Ascending aorta (tissue), 2 donors: Measurements from ENCODE around the gene STIL. TPM values are rescaled to one million over a fixed set of nuclear protein-coding genes. Genes with fewer than 3 reads are reported as not detected.
"Not testable (repeated sequence)": the region's sequence is repeated elsewhere in the genome, so short reads cannot be mapped to it uniquely, and the experiment has no call there.

Experiments used
- DNase-seq, 2 donors: peaks; one replicate each; pipeline ENCODE4 v3.0.0-alpha.2; 2019; ENCODE audit warnings: low spot score in 2 of 2
- H3K27ac ChIP-seq, 2 donors: fragments of 200-600 bp; sonication (generic); one replicate each; pipeline ENCODE4 v1.5.1; 2016 to 2017; ENCODE audit warnings: mild to moderate bottlenecking in 1 of 2
- H3K27me3 ChIP-seq: fragments of 200-600 bp; sonication (generic); one replicate; pipeline ENCODE4 v1.5.1; 2017
- H3K36me3 ChIP-seq, 2 donors: fragments of 200-600 bp; sonication (generic); one replicate each; pipeline ENCODE4 v1.5.1; 2016
- H3K4me1 ChIP-seq, 2 donors: fragments of 200-600 bp; sonication (generic); one replicate each; pipeline ENCODE4 v1.5.1; 2016 to 2017; ENCODE audit warnings: mild to moderate bottlenecking in 1 of 2
- H3K4me3 ChIP-seq, 2 donors: fragments of 200-600 bp; sonication (generic); one replicate each; pipeline ENCODE4 v1.5.1; 2016 to 2017; ENCODE audit warnings: mild to moderate bottlenecking in 1 of 2
- H3K9me3 ChIP-seq, 2 donors: fragments of 200-600 bp; sonication (generic); one replicate each; pipeline ENCODE4 v1.5.1; 2016
- intact Hi-C: fragments of 100-400 bp; cut with DNase I; formaldehyde crosslinking; loops from one replicate; pipeline ENCODE4 v1.15.1; 2023
- total RNA-seq: library from RNA; depleted of rRNA; stranded (reverse); fragments of >200 nt; gene quantifications from one replicate; pipeline ENCODE4 v1.1.0, GENCODE V29; 2016
- TF ChIP-seq, protein P1 (sequence below), 3 experiments: fragments of 200-600 bp in 2 of 3; fragments of 450-650 bp in 1 of 3; sonication (generic) in 2 of 3; IDR thresholded peaks; one replicate each; pipeline ENCODE4 v1.5.1; 2016 to 2019; ENCODE audit warnings: antibody characterized with exemption in 3 of 3, mild to moderate bottlenecking in 1 of 3, moderate library complexity in 1 of 3

Gene STIL
- total RNA-seq, 1 donor from 2014 or later = 0.11 TPM

GRCh38 chr1:47317841-47318240 lies 3.9 kb upstream of the STIL start:
- no peaks in the 10 kb centered on the region for H3K36me3 ChIP-seq
- intact Hi-C loops = loop anchor here (10.0 kb wide), 1 partner anchor 1073 kb away; the partner anchor contains the start of gene RAD54L
- peaks cover 0 to 7% of the 10 kb centered on the region in 2 donors for H3K4me1 ChIP-seq
- TF ChIP-seq, protein P1, sequence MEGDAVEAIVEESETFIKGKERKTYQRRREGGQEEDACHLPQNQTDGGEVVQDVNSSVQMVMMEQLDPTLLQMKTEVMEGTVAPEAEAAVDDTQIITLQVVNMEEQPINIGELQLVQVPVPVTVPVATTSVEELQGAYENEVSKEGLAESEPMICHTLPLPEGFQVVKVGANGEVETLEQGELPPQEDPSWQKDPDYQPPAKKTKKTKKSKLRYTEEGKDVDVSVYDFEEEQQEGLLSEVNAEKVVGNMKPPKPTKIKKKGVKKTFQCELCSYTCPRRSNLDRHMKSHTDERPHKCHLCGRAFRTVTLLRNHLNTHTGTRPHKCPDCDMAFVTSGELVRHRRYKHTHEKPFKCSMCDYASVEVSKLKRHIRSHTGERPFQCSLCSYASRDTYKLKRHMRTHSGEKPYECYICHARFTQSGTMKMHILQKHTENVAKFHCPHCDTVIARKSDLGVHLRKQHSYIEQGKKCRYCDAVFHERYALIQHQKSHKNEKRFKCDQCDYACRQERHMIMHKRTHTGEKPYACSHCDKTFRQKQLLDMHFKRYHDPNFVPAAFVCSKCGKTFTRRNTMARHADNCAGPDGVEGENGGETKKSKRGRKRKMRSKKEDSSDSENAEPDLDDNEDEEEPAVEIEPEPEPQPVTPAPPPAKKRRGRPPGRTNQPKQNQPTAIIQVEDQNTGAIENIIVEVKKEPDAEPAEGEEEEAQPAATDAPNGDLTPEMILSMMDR (IDR thresholded peaks at IDR 0.05) = no peak
- no peaks in the 10 kb centered on the region for H3K9me3 ChIP-seq
- H3K27ac ChIP-seq = no peak overlapping the region
- H3K27me3 ChIP-seq = no peaks in the 10 kb centered on the region
- no peak overlapping the region for H3K4me3 ChIP-seq
- DNase-seq = no peak

GRCh38 chr1:47309427-47309826 lies 4.5 kb downstream of the STIL start:
- no peak for DNase-seq
- intact Hi-C loops = no loop called here
- no peaks in the 10 kb centered on the region for H3K9me3 ChIP-seq

GRCh38 chr1:47302472-47302871 lies 11.5 kb downstream of the STIL start:
- H3K9me3 ChIP-seq = no peaks in the 10 kb centered on the region
- peaks cover 0 to 7% of the 10 kb centered on the region in 2 donors for H3K4me1 ChIP-seq
- no peaks in the 10 kb centered on the region for H3K27me3 ChIP-seq
- intact Hi-C loops = no loop called here
- H3K36me3 ChIP-seq = no peaks in the 10 kb centered on the region
- H3K27ac ChIP-seq = no peak overlapping the region
- TF ChIP-seq, protein P1 (IDR thresholded peaks at IDR 0.05) = no peak
- DNase-seq = no peak
- H3K4me3 ChIP-seq = no peak overlapping the region

More at GRCh38 chr1:47309427-47309826, 4.5 kb downstream of the STIL start:
- no peaks in the 10 kb centered on the region for H3K27me3 ChIP-seq
- H3K4me1 ChIP-seq = peaks cover 0 to 7% of the 10 kb centered on the region in 2 donors
- TF ChIP-seq, protein P1 (IDR thresholded peaks at IDR 0.05) = no peak
- no peak overlapping the region for H3K27ac ChIP-seq
- H3K4me3 ChIP-seq = no peak overlapping the region
- no peaks in the 10 kb centered on the region for H3K36me3 ChIP-seq

DNA sequence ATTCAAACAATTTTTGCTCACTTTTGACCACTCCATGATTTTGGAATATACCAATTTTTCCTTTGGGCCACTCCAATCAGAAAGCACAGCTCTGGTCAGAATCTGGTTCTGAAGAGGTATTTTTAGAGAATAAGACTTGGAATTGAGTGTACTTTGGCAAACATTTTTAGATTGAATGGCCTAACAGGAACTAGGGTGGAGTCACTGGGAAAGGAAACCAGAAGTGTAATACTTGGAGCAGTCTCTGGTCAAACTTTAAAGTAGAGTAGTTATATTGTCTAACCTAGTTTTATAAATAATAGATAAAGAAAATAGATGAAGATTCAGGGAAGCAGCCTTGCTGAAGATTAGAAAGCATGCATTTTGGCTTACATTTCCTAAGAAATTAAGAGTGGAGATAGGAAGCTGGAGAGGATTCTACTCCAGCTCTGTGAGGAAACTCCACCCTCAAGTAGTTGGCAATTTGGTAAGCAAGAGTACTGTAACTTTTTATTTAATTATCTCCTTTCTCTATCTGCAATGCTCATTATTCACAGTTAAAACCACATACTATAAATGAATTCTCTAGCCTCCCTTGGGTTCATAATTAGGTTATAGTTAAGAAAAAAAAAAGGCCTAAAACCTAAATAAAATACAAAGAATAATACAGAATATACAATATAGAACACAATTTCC lies 15.8 kb downstream of the STIL start:
- DNase-seq = no peak
- TF ChIP-seq, protein P1 (IDR thresholded peaks at IDR 0.05) = no peak
- Histone ChIP-seq H3K36me3 (no peaks in the 10 kb centered on the region), H3K27ac (peak overlapping the region; percentile 38 to 42), H3K9me3 (no peaks in the 10 kb centered on the region), H3K27me3 (no peaks in the 10 kb centered on the region), H3K4me3 (no peak overlapping the region), H3K4me1 (peaks cover 0 to 8% of the 10 kb centered on the region in 2 donors)
- intact Hi-C loops = no loop called here

DNA sequence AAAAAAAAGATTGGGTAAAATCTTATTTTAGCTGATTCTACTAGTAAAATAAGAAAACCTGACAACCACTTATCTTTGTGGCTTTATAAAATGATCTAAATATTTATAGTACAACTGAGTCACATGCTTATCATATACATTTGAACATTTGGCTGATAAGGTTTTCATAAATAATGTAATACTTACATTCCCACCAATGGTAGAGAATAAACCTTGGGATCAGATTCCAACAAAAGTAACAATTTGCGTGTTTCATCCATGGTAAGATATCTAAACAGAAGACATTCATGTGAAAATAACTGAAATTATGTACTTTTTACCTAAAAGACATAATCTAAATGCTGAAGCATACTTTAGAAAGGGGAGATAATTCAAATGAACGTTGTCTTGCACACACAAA lies 18.4 kb downstream of the STIL start:
- H3K27ac ChIP-seq = no peak overlapping the region
- TF ChIP-seq, protein P1 (IDR thresholded peaks at IDR 0.05) = no peak
- H3K4me3 ChIP-seq = no peak overlapping the region
- no peak for DNase-seq
- no peaks in the 10 kb centered on the region for H3K9me3 ChIP-seq
- peaks cover 0 to 8% of the 10 kb centered on the region in 2 donors for H3K4me1 ChIP-seq
- no peaks in the 10 kb centered on the region for H3K36me3 ChIP-seq
- intact Hi-C loops = no loop called here
- no peaks in the 10 kb centered on the region for H3K27me3 ChIP-seq

DNA sequence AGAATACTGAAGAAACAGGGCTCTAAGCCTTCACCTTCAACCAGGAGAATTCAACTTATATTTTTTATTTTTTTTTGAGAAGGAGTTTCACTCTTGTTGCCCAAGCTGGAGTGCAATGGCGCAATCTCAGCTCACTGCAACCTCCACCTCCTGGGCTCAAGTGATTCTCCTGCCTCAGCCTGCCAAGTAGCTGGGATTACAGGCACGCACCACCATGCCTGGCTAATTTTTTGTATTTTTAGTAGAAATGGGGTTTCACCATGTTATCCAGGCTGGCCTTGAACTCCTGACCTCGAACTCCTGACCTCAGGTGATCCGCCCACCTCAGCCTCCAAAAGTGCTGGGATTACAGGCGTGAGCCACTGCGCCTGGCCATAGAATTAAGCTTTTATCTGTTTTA lies 19.1 kb downstream of the STIL start:
- H3K4me1 ChIP-seq, H3K4me3 ChIP-seq, H3K36me3 ChIP-seq, DNase-seq, H3K27ac ChIP-seq, H3K9me3 ChIP-seq, H3K27me3 ChIP-seq, intact Hi-C loops: not testable (repeated sequence)

GRCh38 chr1:47288116-47288515 lies 25.8 kb downstream of the STIL start:
- H3K27ac ChIP-seq, intact Hi-C loops, H3K4me3 ChIP-seq, H3K9me3 ChIP-seq, H3K27me3 ChIP-seq, DNase-seq, H3K36me3 ChIP-seq, H3K4me1 ChIP-seq: not testable (repeated sequence)
